Stomach (tissue), 19 donors: ENCODE results near the gene FLRT2. TPM values are rescaled to one million over a fixed set of nuclear protein-coding genes. Genes with fewer than 3 reads are reported as not detected.

ENCODE experiments used
- DNase-seq, 2 donors: peaks; one replicate each; pipeline versions ENCODE4 v3.0.0 to v3.0.0-alpha.2; 2013 to 2019
- H3K27ac ChIP-seq, 5 donors: fragments of 200-600 bp in 4 of 5; sonication (generic) in 4 of 5; one replicate each; pipeline ENCODE4 v1.5.1; 2013 to 2019; ENCODE audit warnings: mild to moderate bottlenecking in 1 of 5, moderate library complexity in 1 of 5
- H3K27me3 ChIP-seq, 3 donors: fragments of 200-600 bp; sonication (generic); one replicate each; pipeline ENCODE4 v1.5.1; 2017 to 2019; ENCODE audit warnings: mixed run types in 1 of 3
- H3K36me3 ChIP-seq, 4 donors: fragments of 200-600 bp; sonication (generic); 1 replicate in 3 of 4; 2 replicates in 1 of 4; pipeline ENCODE4 v1.5.1; 2016 to 2019
- H3K4me1 ChIP-seq, 4 donors: fragments of 200-600 bp; sonication (generic); one replicate each; pipeline ENCODE4 v1.5.1; 2016 to 2019
- H3K4me3 ChIP-seq, 4 donors: fragments of 200-600 bp; sonication (generic) in 3 of 4; one replicate each; pipeline ENCODE4 v1.5.1; 2016 to 2019; ENCODE audit warnings: mild to moderate bottlenecking in 1 of 4
- H3K9me3 ChIP-seq, 4 donors: fragments of 200-600 bp; sonication (generic); one replicate each; pipeline ENCODE4 v1.5.1; 2016 to 2019
- EP300 ChIP-seq: sonication (generic); formaldehyde crosslinking; IDR thresholded peaks from one replicate; pipeline ENCODE4 v1.6.1; 2017; ENCODE audit warnings: antibody characterized with exemption
- POLR2A ChIP-seq, 4 donors: fragments of 450-650 bp; IDR thresholded peaks; one replicate each; pipeline ENCODE4 v1.6.1; 2016; ENCODE audit warnings: antibody characterized with exemption in 4 of 4, control low read depth in 2 of 4, mild to moderate bottlenecking in 1 of 4, moderate library complexity in 1 of 4
- POLR2AphosphoS5 ChIP-seq, 3 donors: sonication (generic); formaldehyde crosslinking; IDR thresholded peaks; one replicate each; pipeline ENCODE4 v1.6.1; 2016; ENCODE audit warnings: antibody characterized with exemption in 3 of 3
- WGBS, 5 donors: extraction: QIAGEN DNeasy Blood & Tissue Kit in 3 of 5; methylation state at CpG; one replicate each; pipeline versions ENCODE4 v1.1.5 to v1.1.7; 2013 to 2018; 5-methylcytosine and 5-hydroxymethylcytosine counted together
- intact Hi-C: fragments of 100-400 bp; cut with DNase I; formaldehyde crosslinking; loops from one replicate; pipeline ENCODE4 v1.15.1; 2023; ENCODE audit warnings: low total_unique reads
- long read RNA-seq, 10 donors: transcript quantifications; one replicate each; lab custom pipeline, GENCODE V29; 2026
- polyA plus RNA-seq, 3 donors: library from polyadenylated mRNA; stranded (reverse); fragments of 200-250 nt; gene quantifications; one replicate each; pipeline ENCODE4 v1.2.3, GENCODE V29; 2013
- total RNA-seq, 5 donors: library from RNA; depleted of rRNA; stranded (reverse); fragments of >200 nt; gene quantifications; one replicate each; pipeline versions ENCODE4 v1.1.0 to v1.2.3, GENCODE V29; 2014 to 2016
- TF ChIP-seq, protein P1 (sequence below), 7 experiments: fragments of 450-650 bp in 4 of 7; fragments of 200-600 bp in 3 of 7; sonication (generic) in 3 of 7; IDR thresholded peaks; one replicate each; pipeline ENCODE4 v1.5.1; 2016 to 2019; ENCODE audit warnings: antibody characterized with exemption in 7 of 7, control low read depth in 2 of 7, mild to moderate bottlenecking in 1 of 7
- donor health status: healthy with polysubstance abuse.
- donor health status: Bipolar disorder and iron deficiency.
- donor health status: healthy.

Gene FLRT2, protein sequence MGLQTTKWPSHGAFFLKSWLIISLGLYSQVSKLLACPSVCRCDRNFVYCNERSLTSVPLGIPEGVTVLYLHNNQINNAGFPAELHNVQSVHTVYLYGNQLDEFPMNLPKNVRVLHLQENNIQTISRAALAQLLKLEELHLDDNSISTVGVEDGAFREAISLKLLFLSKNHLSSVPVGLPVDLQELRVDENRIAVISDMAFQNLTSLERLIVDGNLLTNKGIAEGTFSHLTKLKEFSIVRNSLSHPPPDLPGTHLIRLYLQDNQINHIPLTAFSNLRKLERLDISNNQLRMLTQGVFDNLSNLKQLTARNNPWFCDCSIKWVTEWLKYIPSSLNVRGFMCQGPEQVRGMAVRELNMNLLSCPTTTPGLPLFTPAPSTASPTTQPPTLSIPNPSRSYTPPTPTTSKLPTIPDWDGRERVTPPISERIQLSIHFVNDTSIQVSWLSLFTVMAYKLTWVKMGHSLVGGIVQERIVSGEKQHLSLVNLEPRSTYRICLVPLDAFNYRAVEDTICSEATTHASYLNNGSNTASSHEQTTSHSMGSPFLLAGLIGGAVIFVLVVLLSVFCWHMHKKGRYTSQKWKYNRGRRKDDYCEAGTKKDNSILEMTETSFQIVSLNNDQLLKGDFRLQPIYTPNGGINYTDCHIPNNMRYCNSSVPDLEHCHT
- total RNA-seq (10 to 100 TPM in 1 of 5 donors, 1 to 10 TPM in 1, under 1 TPM in 3; 0.45 to 34.1 (median 0.87) TPM), polyA plus RNA-seq (1 to 10 TPM in 2 of 3 donors, under 1 TPM in 1; 0.68 to 1.8 (median 1.5) TPM)
- long read RNA-seq, donor 1, full-length matches to known transcripts = 1 of 1 reads
- long read RNA-seq, donor 1, partial matches to known transcripts = 0 of 1 reads
- long read RNA-seq, donor 1, other reads (novel, unspliced or antisense) = 0 of 1 reads
- long read RNA-seq, donor 2, full-length matches to known transcripts = 1 of 9 reads
- long read RNA-seq, donor 2, partial matches to known transcripts = 8 of 9 reads
- long read RNA-seq, donor 2, other reads (novel, unspliced or antisense) = 0 of 9 reads
- long read RNA-seq, donor 3, full-length matches to known transcripts = 4 of 4 reads
- long read RNA-seq, donor 3, partial matches to known transcripts = 0 of 4 reads
- long read RNA-seq, donor 3, other reads (novel, unspliced or antisense) = 0 of 4 reads
- long read RNA-seq, donor 4 = 0 reads
- long read RNA-seq, donor 5, full-length matches to known transcripts = 8 of 21 reads
- long read RNA-seq, donor 5, partial matches to known transcripts = 0 of 21 reads
- long read RNA-seq, donor 5, other reads (novel, unspliced or antisense) = 13 of 21 reads
- long read RNA-seq, donor 6, full-length matches to known transcripts = 7 of 12 reads
- long read RNA-seq, donor 6, partial matches to known transcripts = 0 of 12 reads
- long read RNA-seq, donor 6, other reads (novel, unspliced or antisense) = 5 of 12 reads
- long read RNA-seq, donor 7, full-length matches to known transcripts = 10 of 19 reads
- long read RNA-seq, donor 7, partial matches to known transcripts = 0 of 19 reads
- long read RNA-seq, donor 7, other reads (novel, unspliced or antisense) = 9 of 19 reads
- long read RNA-seq, donor 8, partial matches to known transcripts = 26 of 26 reads
- long read RNA-seq, donor 8, other reads (novel, unspliced or antisense) = 0 of 26 reads
- long read RNA-seq, donor 9, full-length matches to known transcripts = 2 of 19 reads
- long read RNA-seq, donor 9, partial matches to known transcripts = 12 of 19 reads
- long read RNA-seq, donor 9, other reads (novel, unspliced or antisense) = 5 of 19 reads
- long read RNA-seq, donor 10 = 0 reads

DNA sequence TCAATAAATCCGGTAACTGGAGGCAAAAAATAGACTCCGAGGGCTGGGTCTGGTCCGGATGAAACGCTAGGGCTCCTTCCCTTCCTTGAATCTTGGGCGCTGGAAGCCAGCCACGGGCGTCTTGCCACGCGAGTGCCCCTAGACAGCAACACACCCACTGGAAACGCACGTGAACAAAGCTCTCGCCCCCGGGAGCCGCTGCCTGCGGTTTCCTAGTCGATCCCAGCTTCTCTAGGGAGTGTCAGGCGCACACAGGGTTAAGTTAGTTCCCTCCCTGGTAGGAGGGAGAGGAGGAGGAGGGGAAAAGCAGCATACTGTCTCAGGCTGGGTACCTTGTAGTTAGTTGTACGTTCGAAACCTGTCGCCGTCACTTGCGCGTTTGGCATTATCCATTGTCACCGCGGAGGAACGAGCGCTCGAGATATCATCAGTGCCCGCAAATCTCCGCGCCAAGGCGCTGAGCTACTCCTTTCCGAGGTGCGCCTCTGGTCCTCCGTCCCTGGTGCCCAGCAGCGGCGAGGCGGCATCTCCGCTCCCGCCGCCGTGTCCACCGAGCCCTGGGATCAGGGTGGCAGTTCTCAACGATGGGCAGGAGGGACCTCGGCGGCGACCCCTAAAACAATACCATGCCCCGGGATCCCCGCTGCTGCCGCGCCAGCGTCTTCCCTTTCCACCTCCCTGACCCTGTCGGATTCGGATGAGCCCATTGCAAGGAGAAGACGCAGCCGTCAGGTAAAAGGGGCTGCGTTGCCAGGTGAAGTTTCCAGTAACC lies at the start of gene FLRT2:
Gene FLRT2 (plus strand): TSS at position 342 of the 772 bp plus-strand sequence. CDS start 91,371 bp downstream, outside the sequence.
- WGBS, 5 donors = 1 to 4% (median 2%) methylated on average over 46 to 57 of the region's 57 CpGs
- peaks cover 7 to 65% (median 58%) of the 10 kb centered on the region in 3 donors for H3K27me3 ChIP-seq
- H3K27ac ChIP-seq = peak within 1 kb of the TSS; percentile 27 to 81 (median 68)

DNA sequence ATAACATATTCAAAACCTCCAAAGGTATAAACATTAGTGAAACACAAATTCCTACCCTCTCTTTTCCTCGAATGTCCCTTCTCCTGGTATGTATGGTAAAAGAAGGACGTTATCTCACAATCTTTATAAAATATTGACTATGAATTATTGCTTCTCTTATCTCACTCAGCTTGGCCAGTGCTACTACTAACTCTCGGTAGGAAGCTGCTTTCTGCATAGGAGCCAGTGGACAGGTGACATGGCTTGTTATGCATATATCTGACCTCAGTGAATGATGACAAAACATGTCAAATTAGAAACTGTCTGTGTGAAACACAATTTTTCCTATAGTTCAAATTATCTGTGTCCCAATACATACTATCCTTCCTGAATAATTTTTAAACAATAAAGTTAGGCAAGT lies 48.5 kb upstream of the FLRT2 start:
- 28 to 60% (median 40%) methylated on average over 3 of the region's 3 CpGs for WGBS, 5 donors

More for the DNA sequence above, at the start of gene FLRT2:
- DNase-seq = peak; percentile 39 to 88
- TF ChIP-seq POLR2A (IDR thresholded peaks at IDR 0.05) = no peak
- TF ChIP-seq POLR2AphosphoS5 (IDR thresholded peaks at IDR 0.05) = no peak
- TF ChIP-seq, protein P1, sequence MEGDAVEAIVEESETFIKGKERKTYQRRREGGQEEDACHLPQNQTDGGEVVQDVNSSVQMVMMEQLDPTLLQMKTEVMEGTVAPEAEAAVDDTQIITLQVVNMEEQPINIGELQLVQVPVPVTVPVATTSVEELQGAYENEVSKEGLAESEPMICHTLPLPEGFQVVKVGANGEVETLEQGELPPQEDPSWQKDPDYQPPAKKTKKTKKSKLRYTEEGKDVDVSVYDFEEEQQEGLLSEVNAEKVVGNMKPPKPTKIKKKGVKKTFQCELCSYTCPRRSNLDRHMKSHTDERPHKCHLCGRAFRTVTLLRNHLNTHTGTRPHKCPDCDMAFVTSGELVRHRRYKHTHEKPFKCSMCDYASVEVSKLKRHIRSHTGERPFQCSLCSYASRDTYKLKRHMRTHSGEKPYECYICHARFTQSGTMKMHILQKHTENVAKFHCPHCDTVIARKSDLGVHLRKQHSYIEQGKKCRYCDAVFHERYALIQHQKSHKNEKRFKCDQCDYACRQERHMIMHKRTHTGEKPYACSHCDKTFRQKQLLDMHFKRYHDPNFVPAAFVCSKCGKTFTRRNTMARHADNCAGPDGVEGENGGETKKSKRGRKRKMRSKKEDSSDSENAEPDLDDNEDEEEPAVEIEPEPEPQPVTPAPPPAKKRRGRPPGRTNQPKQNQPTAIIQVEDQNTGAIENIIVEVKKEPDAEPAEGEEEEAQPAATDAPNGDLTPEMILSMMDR (IDR thresholded peaks at IDR 0.05) = no peak
- intact Hi-C loops = no loop called here
- peak within 1 kb of the TSS; percentile 53 to 73 (median 66) for H3K4me3 ChIP-seq
- H3K36me3 ChIP-seq = no peaks in the 10 kb centered on the region
- H3K4me1 ChIP-seq = peaks cover 32 to 63% (median 55%) of the 10 kb centered on the region in 4 donors
- H3K9me3 ChIP-seq = no peaks in the 10 kb centered on the region

DNA sequence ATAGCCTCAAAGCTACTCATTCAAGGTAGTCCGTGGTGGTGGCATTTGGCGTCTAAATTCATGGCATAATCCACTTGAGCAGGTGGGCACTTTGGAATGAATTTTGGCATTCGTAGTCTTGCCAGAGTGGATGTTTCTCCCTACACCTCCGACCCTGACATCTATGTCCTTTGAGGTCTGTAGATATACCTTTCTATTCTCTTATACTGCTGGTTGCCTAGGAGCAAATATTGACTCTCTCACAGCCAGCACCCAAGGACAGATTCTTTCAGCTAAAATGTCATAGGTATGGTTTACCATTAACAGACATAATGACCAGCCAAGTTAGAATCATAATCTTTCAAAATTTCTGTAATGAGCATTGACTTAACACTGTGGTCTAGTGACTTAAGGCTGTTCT lies 47.4 kb upstream of the FLRT2 start:
- H3K27ac ChIP-seq = peak overlapping the region; percentile 16 to 78 (median 60)
- H3K9me3 ChIP-seq = no peaks in the 10 kb centered on the region
- WGBS, 5 donors = 33 to 67% (median 54%) methylated on average over 4 of the region's 4 CpGs
- TF ChIP-seq POLR2AphosphoS5 (IDR thresholded peaks at IDR 0.05) (peak in 1 of 3 donors; percentile 31), POLR2A (IDR thresholded peaks at IDR 0.05) (no peak), EP300 (no peak)
- TF ChIP-seq, protein P1 (IDR thresholded peaks at IDR 0.05) = no peak
- peak; percentile 27 to 59 for DNase-seq
- no peak overlapping the region for H3K4me3 ChIP-seq
- H3K27me3 ChIP-seq = no peaks in the 10 kb centered on the region
- intact Hi-C loops = no loop called here
- H3K4me1 ChIP-seq = peaks cover 0 to 25% (median 14%) of the 10 kb centered on the region in 4 donors
- H3K36me3 ChIP-seq = no peaks in the 10 kb centered on the region

More for the DNA sequence above, 48.5 kb upstream of the FLRT2 start:
- TF ChIP-seq POLR2A (IDR thresholded peaks at IDR 0.05) (no peak), EP300 (no peak), POLR2AphosphoS5 (IDR thresholded peaks at IDR 0.05) (no peak)
- TF ChIP-seq, protein P1 (IDR thresholded peaks at IDR 0.05) = no peak
- intact Hi-C loops = no loop called here
- no peak for DNase-seq
- Histone ChIP-seq H3K27ac (peak overlapping the region in 4 of 5 donors; percentile 16 to 61 (median 60)), H3K36me3 (no peaks in the 10 kb centered on the region), H3K4me3 (no peak overlapping the region), H3K9me3 (no peaks in the 10 kb centered on the region), H3K4me1 (peaks cover 0 to 25% (median 14%) of the 10 kb centered on the region in 4 donors), H3K27me3 (no peaks in the 10 kb centered on the region)
